Neural cell (in vitro differentiated cells): ENCODE measurements around the gene LRRC37A. TPM values are rescaled to one million over a fixed set of nuclear protein-coding genes. Genes with fewer than 3 reads are reported as not detected.
"Not testable (repeated sequence)": the region's sequence is repeated elsewhere in the genome, so short reads cannot be mapped to it uniquely, and the experiment has no call there.

Source experiments
- H2AFZ ChIP-seq: fragments of 200-600, 300-800 bp; sonication (generic), shearing (Covaris generic); 2 replicates; pipeline ENCODE4 v1.6.0; 2014; ENCODE audit warnings: low read depth, mild to moderate bottlenecking, antibody characterized with exemption, low read length, moderate library complexity
- H3F3A ChIP-seq: fragments of 200-600 bp; shearing (Covaris generic); 2 replicates; pipeline ENCODE4 v1.6.1; 2016; ENCODE audit warnings: mild to moderate bottlenecking, moderate library complexity, mixed read lengths, antibody characterized with exemption, low read length; ENCODE audit not compliant: insufficient read depth, poor library complexity, severe bottlenecking
- H3K27ac ChIP-seq: fragments of 200-600, 300-800 bp; sonication (generic), shearing (Covaris generic); 2 replicates; pipeline ENCODE4 v1.5.1; 2014; ENCODE audit warnings: mild to moderate bottlenecking, low read length, moderate library complexity
- H3K27me3 ChIP-seq: fragments of 300-800, 200-600 bp; sonication (generic), shearing (Covaris generic); 2 replicates; pipeline ENCODE4 v1.6.0; 2014; ENCODE audit warnings: mild to moderate bottlenecking, low read depth, low read length, moderate library complexity; ENCODE audit not compliant: insufficient read depth
- H3K36me3 ChIP-seq: fragments of 300-800, 200-600 bp; sonication (generic), shearing (Covaris generic); 2 replicates; pipeline ENCODE4 v1.5.1; 2014; ENCODE audit warnings: mild to moderate bottlenecking, antibody characterized with exemption, low read length, moderate library complexity; ENCODE audit not compliant: insufficient read depth
- H3K4me2 ChIP-seq: fragments of 300-800, 200-600 bp; sonication (generic), shearing (Covaris generic); 2 replicates; pipeline ENCODE4 v1.6.0; 2014; ENCODE audit warnings: mild to moderate bottlenecking, low read length
- H3K4me3 ChIP-seq: fragments of 300-800, 200-600 bp; sonication (generic), shearing (Covaris generic); 2 replicates; pipeline ENCODE4 v1.5.1; 2014; ENCODE audit warnings: mild to moderate bottlenecking, low read length, moderate library complexity
- H3K79me2 ChIP-seq: fragments of 200-600 bp; shearing (Covaris generic); replicated peaks from 2 replicates; pipeline ENCODE4 v1.6.0; 2014; ENCODE audit warnings: mild to moderate bottlenecking, low read length, moderate library complexity; ENCODE audit not compliant: insufficient read depth
- H3K9ac ChIP-seq: fragments of 300-800, 200-600 bp; sonication (generic), shearing (Covaris generic); 2 replicates; pipeline ENCODE4 v1.6.1; 2016; ENCODE audit warnings: mild to moderate bottlenecking, low read length, mixed read lengths
- H3K9me2 ChIP-seq: fragments of 200-600 bp; shearing (Covaris generic); 2 replicates; pipeline ENCODE4 v1.6.1; 2016; ENCODE audit warnings: mild to moderate bottlenecking, low read length, mixed read lengths; ENCODE audit not compliant: insufficient read depth
- H3K9me3 ChIP-seq: fragments of 200-600, 300-800 bp; sonication (generic), shearing (Covaris generic); 2 replicates; pipeline ENCODE4 v1.6.1; 2016; ENCODE audit warnings: mild to moderate bottlenecking, mixed run types, low read length, moderate library complexity, mixed read lengths
- H4K20me1 ChIP-seq: fragments of 200-600 bp; shearing (Covaris generic); 2 replicates; pipeline ENCODE4 v1.6.1; 2016; ENCODE audit warnings: mild to moderate bottlenecking, mixed run types; ENCODE audit not compliant: insufficient read depth
- polyA minus RNA-seq: library from RNA; depleted of rRNA, polyadenylated mRNA; stranded (reverse); fragments of >200 nt; gene quantifications from 2 replicates; pipeline ENCODE4 v1.2.3, GENCODE V29; 2014
- polyA plus RNA-seq: library from polyadenylated mRNA; depleted of rRNA; stranded (reverse); fragments of >200 nt; gene quantifications from 2 replicates; pipeline ENCODE4 v1.2.3, GENCODE V29; 2014

Gene LRRC37A
- polyA plus RNA-seq (3.0 and 5.0 TPM in 2 replicates), polyA minus RNA-seq (14.0 and 17.0 TPM in 2 replicates)

GRCh38 chr17:46294831-46295230 is at the start of gene LRRC37A:
LRRC37A (plus strand) TSS chr17:46295131; CDS start chr17:46295134, 3 bp downstream.
- not testable (repeated sequence) for H3K9me3 ChIP-seq, H3K9ac ChIP-seq, H3F3A ChIP-seq, H3K9me2 ChIP-seq, H3K4me2 ChIP-seq, H2AFZ ChIP-seq, H3K4me3 ChIP-seq, H3K27ac ChIP-seq, H4K20me1 ChIP-seq, H3K36me3 ChIP-seq, H3K79me2 ChIP-seq, H3K27me3 ChIP-seq

GRCh38 chr17:46249153-46249552 is 45.8 kb upstream of the LRRC37A start:
- not testable (repeated sequence) for H3K79me2 ChIP-seq, H3K4me2 ChIP-seq, H3K9me3 ChIP-seq, H3K27me3 ChIP-seq, H3K4me3 ChIP-seq, H3K9me2 ChIP-seq, H2AFZ ChIP-seq, H3K9ac ChIP-seq, H3K36me3 ChIP-seq, H4K20me1 ChIP-seq, H3K27ac ChIP-seq, H3F3A ChIP-seq

- H3K27ac ChIP-seq, H2AFZ ChIP-seq, H3K9me2 ChIP-seq, H3F3A ChIP-seq, H3K27me3 ChIP-seq, H3K79me2 ChIP-seq, H3K9me3 ChIP-seq, H3K4me2 ChIP-seq, H3K9ac ChIP-seq, H3K36me3 ChIP-seq, H3K4me3 ChIP-seq, H4K20me1 ChIP-seq: not testable (repeated sequence)
Observed at GRCh38 chr17:46252804-46253203, 42.1 kb upstream of the LRRC37A start.

GRCh38 chr17:46253722-46254121 is 41.2 kb upstream of the LRRC37A start:
- not testable (repeated sequence) for H2AFZ ChIP-seq, H3K27ac ChIP-seq, H3F3A ChIP-seq, H3K4me3 ChIP-seq, H3K27me3 ChIP-seq, H3K9me2 ChIP-seq, H3K9ac ChIP-seq, H3K36me3 ChIP-seq, H3K9me3 ChIP-seq, H3K79me2 ChIP-seq, H3K4me2 ChIP-seq, H4K20me1 ChIP-seq

- not testable (repeated sequence) for H3K9me3 ChIP-seq, H3K27me3 ChIP-seq, H3K4me3 ChIP-seq, H4K20me1 ChIP-seq, H3F3A ChIP-seq, H3K9ac ChIP-seq, H3K4me2 ChIP-seq, H3K36me3 ChIP-seq, H2AFZ ChIP-seq, H3K27ac ChIP-seq, H3K79me2 ChIP-seq, H3K9me2 ChIP-seq
Observed at GRCh38 chr17:46254215-46254614, 40.7 kb upstream of the LRRC37A start.

GRCh38 chr17:46256369-46256768 is 38.6 kb upstream of the LRRC37A start:
- H3K9me3 ChIP-seq, H3K27ac ChIP-seq, H4K20me1 ChIP-seq, H3K9me2 ChIP-seq, H3K9ac ChIP-seq, H3F3A ChIP-seq, H2AFZ ChIP-seq, H3K4me3 ChIP-seq, H3K36me3 ChIP-seq, H3K27me3 ChIP-seq, H3K79me2 ChIP-seq, H3K4me2 ChIP-seq: not testable (repeated sequence)
